PC-9 (cell line): ENCODE measurements around the gene TREH.

Source experiments
- CTCF ChIP-seq: fragments of 200-600 bp; sonication (generic); conservative IDR thresholded peaks from 2 replicates; pipeline ENCODE4 v1.6.1; 2017; ENCODE audit warnings: mixed run types, antibody characterized with exemption, mild to moderate bottlenecking, moderate library complexity
- EZH2 ChIP-seq: fragments of 200-600 bp; sonication (generic); IDR thresholded peaks from 2 replicates; pipeline ENCODE4 v1.8.0; 2017; ENCODE audit warnings: antibody characterized with exemption, low read depth

GRCh38 chr11:118634431-118635236 is 44.8 kb downstream of the TREH start:
- TF ChIP-seq CTCF (no peak), EZH2 (no peak)
